A673 (cell line): ENCODE measurements around the gene CFAP100.

Experiments used
- CTCF ChIP-seq: fragments of 300-800, 200-600 bp; sonication (generic); conservative IDR thresholded peaks from 2 replicates; pipeline ENCODE4 v1.5.1; 2017; ENCODE audit warnings: low read depth, mild to moderate bottlenecking, antibody characterized with exemption, low read length, moderate library complexity, mixed read lengths
- EZH2 ChIP-seq: fragments of 200-600 bp; sonication (generic); IDR thresholded peaks from 2 replicates; pipeline ENCODE4 v1.6.1; 2017; ENCODE audit warnings: borderline replicate concordance, low read depth, mild to moderate bottlenecking, mixed read lengths, antibody characterized with exemption, low read length; ENCODE audit not compliant: poor library complexity, severe bottlenecking

- TF ChIP-seq CTCF = no peak
- no peak for TF ChIP-seq EZH2
These were observed 45.4 kb downstream of the CFAP100 start for GRCh38 chr3:126439968-126440708.
